ENCODE measurements around the gene CX3CL1. TPM values are rescaled to one million over a fixed set of nuclear protein-coding genes. Genes with fewer than 3 reads are reported as not detected.

The CX3CL1 gene
- total and polyA plus RNA-seq, 2 of the 4 experiments (the other 2 are of a cell fraction), result 0.18 to 0.77 TPM

- POLR2A ChIA-PET (ENCODE audit: unreplicated experiment), result no interaction called here
- in situ Hi-C loops (cut with MboI; ENCODE audit: low sequenced_read_pairs), result no loop called here
- TF ChIP-seq MAZ (IDR thresholded peaks at IDR 0.05; ENCODE audit: borderline replicate concordance, low read depth, low read length), result no peak
- no peak for TF ChIP-seq NFE2L2 (IDR thresholded peaks at IDR 0.05; ENCODE audit: low read depth, low read length)
- no peak for TF ChIP-seq CHD1 (IDR thresholded peaks at IDR 0.05; ENCODE audit: low read depth, low read length)
- TF ChIP-seq CTCF (conservative IDR thresholded peaks at IDR 0.05; ENCODE audit: low read depth, low read length), result no peak
- no peak for TF ChIP-seq BHLHE40 (IDR thresholded peaks at IDR 0.05; ENCODE audit: low read depth, low read length)
- no peak for TF ChIP-seq FOS (IDR thresholded peaks at IDR 0.05; ENCODE audit: low read depth, low read length)
- TF ChIP-seq POLR2A (IDR thresholded peaks at IDR 0.05; ENCODE audit: low read depth, low read length), result no peak
- TF ChIP-seq CEBPB (IDR thresholded peaks at IDR 0.05; ENCODE audit: low read depth, low read length), result no peak
- no peak for TF ChIP-seq MAFK (IDR thresholded peaks at IDR 0.05; ENCODE audit: low read depth, low read length)
Observed at GRCh38 chr16:57430955-57431354, 58.7 kb downstream of the CX3CL1 start.

More at GRCh38 chr16:57430955-57431354, 58.7 kb downstream of the CX3CL1 start:
- Histone ChIP-seq H3K14ac (replicated peaks; ENCODE audit: low read depth, low read length) (no peak overlapping the region), H3K4me2 (ENCODE audit: low read depth, low read length) (no peak overlapping the region), H3K79me1 (ENCODE audit: low read depth in 1 of 2, low read length in 2 of 2) (0 out of 4 replicates have a peak, but pooled peaks cover 0 to 3% of the 10 kb centered on the region in 2 experiments), H4K8ac (ENCODE audit: low read depth in 2 of 2, low read length in 2 of 2) (no peak overlapping the region), H2AK5ac (ENCODE audit: low read depth, low read length) (no peak overlapping the region), H3K23ac (ENCODE audit: low read depth, low read length) (no peak overlapping the region), H2BK20ac (ENCODE audit: low read depth, low read length) (no peak overlapping the region), H3K4ac (ENCODE audit: low read depth, low read length) (no peak overlapping the region), H2BK5ac (ENCODE audit: low read depth, low read length, poor library complexity, severe bottlenecking) (no peak overlapping the region), H4K20me1 (ENCODE audit: insufficient read depth, low read length) (no peaks in the 10 kb centered on the region), H3K18ac (ENCODE audit: low read depth, low read length) (no peak overlapping the region), H3K9me3 (ENCODE audit: control insufficient read depth, insufficient read depth, low read length) (no peaks in the 10 kb centered on the region), H3K56ac (ENCODE audit: extremely low read depth, insufficient read depth, low read length) (no peak overlapping the region), H3K4me1 (ENCODE audit: control insufficient read depth, insufficient read depth, low read length) (no peaks in the 10 kb centered on the region; the same call in 1 of the 2 replicates), H3K4me3 (ENCODE audit: insufficient read depth, low read depth, low read length) (no peak overlapping the region), H3K9me1 (ENCODE audit: insufficient read depth, low read length) (no peaks in the 10 kb centered on the region), H4K91ac (ENCODE audit: insufficient read depth, low read depth, low read length) (no peak overlapping the region), H3K27me3 (ENCODE audit: control insufficient read depth, insufficient read depth, low read length) (no peaks in the 10 kb centered on the region), H3K9ac (ENCODE audit: low read depth, low read length) (no peak overlapping the region), H2BK120ac (ENCODE audit: low read depth, low read length) (no peak overlapping the region), H2AK9ac (replicated peaks; ENCODE audit: low read depth, low read length, poor library complexity) (no peak overlapping the region), H3K36me3 (ENCODE audit: control insufficient read depth, insufficient read depth, low read length) (peaks cover 58% of the 10 kb centered on the region), H3K27ac (ENCODE audit: insufficient read depth, low read length) (no peak overlapping the region), H2AFZ (replicated peaks; ENCODE audit: low read length, poor library complexity) (no peak overlapping the region), H2BK15ac (ENCODE audit: low read depth, low read length) (no peak overlapping the region), H4K5ac (ENCODE audit: low read depth, low read length) (no peak overlapping the region)
- DNase-seq, result no peak
- dilution Hi-C loops (cut with HindIII; ENCODE audit: low sequenced_read_pairs, unreplicated experiment) (no loop called here), intact Hi-C loops (cut with micrococcal nuclease) (no loop called here)
- ATAC-seq (ENCODE audit: low read depth), result no peak
- CTCF ChIA-PET, result no interaction called here
- WGBS, 2 experiments (ENCODE audit: extremely low coverage in 2 of 2, insufficient read length in 1 of 2), result 80% methylated on average over 1 of the region's 5 CpGs; no CpG with 5 or more reads in 1 of the 2 experiments
- BruUV-seq (replicated peaks), result no TSS peak
